Measurements from ENCODE around the gene CRYGS.

- TF ChIP-seq CTCF (IDR thresholded peaks at IDR 0.05) (no peak), POLR2A (IDR thresholded peaks at IDR 0.05) (no peak)
These were observed 48.5 kb upstream of the CRYGS start for GRCh38 chr3:186592682-186593081.

All from thyroid gland (tissue), 4 donors.